GM12878 (cell line): Measurements from ENCODE around the gene UNC119B. TPM values are rescaled to one million over a fixed set of nuclear protein-coding genes. Genes with fewer than 3 reads are reported as not detected.

Experiments used
- DPF2 ChIP-seq: fragments of 450-650 bp; IDR thresholded peaks from 2 replicates; pipeline ENCODE4 v1.6.1; 2017; ENCODE audit warnings: mild to moderate bottlenecking
- NBN ChIP-seq: fragments of 450-650 bp; IDR thresholded peaks from 2 replicates; pipeline ENCODE4 v1.6.1; 2016
- NRF1 ChIP-seq: conservative IDR thresholded peaks from 2 replicates; pipeline ENCODE4 v1.6.1; 2011; ENCODE audit warnings: mild to moderate bottlenecking, low read depth, low read length, improper control_type of control experiment
- ZBTB4 ChIP-seq: fragments of 450-650 bp; formaldehyde crosslinking; IDR thresholded peaks from 2 replicates; pipeline ENCODE4 v1.4.0; 2022; ENCODE audit warnings: mild to moderate bottlenecking, moderate library complexity
- ZNF687 ChIP-seq: fragments of 450-650 bp; IDR thresholded peaks from 2 replicates; pipeline ENCODE4 v1.6.1; 2017; ENCODE audit warnings: mild to moderate bottlenecking, moderate library complexity
- polyA plus RNA-seq, 11 experiments: library from polyadenylated mRNA; depleted of rRNA in 4 of 11; unstranded in 6 of 11; stranded (reverse) in 5 of 11; fragments of >200 nt; fragmentation: Nextera tagmentation in 4 of 11; fragmentation: Illumina TruSeq in 1 of 11; extraction: Ambion mirVana in 4 of 11; extraction: Trizol in 1 of 11; gene quantifications; 1 replicate in 1 of 11; 2 replicates in 10 of 11; pipeline versions ENCODE4 v1.2.1 to v1.2.3, GENCODE V29; 2011 to 2016; ENCODE audit warnings: inconsistent platforms in 2 of 11, missing spikeins in 2 of 11, low read depth in 1 of 11
- total RNA-seq, 4 experiments: library from RNA; depleted of rRNA in 3 of 4; stranded (reverse); fragments of >200 nt in 3 of 4; fragmentation: Illumina TruSeq in 1 of 4; extraction: Trizol in 1 of 4; gene quantifications; 2 replicates each; pipeline versions ENCODE4 v1.2.1 to v1.2.3, GENCODE V29; 2013 to 2021

Gene UNC119B
- total and polyA plus RNA-seq, 10 of the 15 experiments (the other 5 are each of a cell fraction or from before 2014, with no cell fraction given): 4.3 to 31.5 (median 10.5) TPM

GRCh38 chr12:120662879-120663278 is 47.4 kb upstream of the UNC119B start (continued):
- TF ChIP-seq ZBTB4 (CRISPR knock-in tag) (no peak), DPF2 (peak; percentile 75), NRF1 (no peak), ZNF687 (peak; percentile 40; the same call in 1 of the 2 replicates), NBN (0 out of 2 replicates have a peak, but pooled peaks have one; percentile 50)
